Fibroblast of lung (primary cell): ENCODE results near the gene PAPOLB.

Source experiments
- CTCF ChIP-seq, 2 donors: IDR thresholded peaks in 1 of 2; conservative IDR thresholded peaks in 1 of 2; 1 replicate in 1 of 2; 2 replicates in 1 of 2; pipeline ENCODE4 v1.5.1; 2011 to 2012; ENCODE audit warnings: low read length in 2 of 2, control low read depth in 1 of 2, inconsistent platforms in 1 of 2, low read depth in 1 of 2, mild to moderate bottlenecking in 1 of 2
- EZH2 ChIP-seq: IDR thresholded peaks from 2 replicates; pipeline ENCODE4 v1.5.1; 2012; ENCODE audit warnings: low read length, control low read depth, mild to moderate bottlenecking; ENCODE audit errors: missing control alignments

DNA sequence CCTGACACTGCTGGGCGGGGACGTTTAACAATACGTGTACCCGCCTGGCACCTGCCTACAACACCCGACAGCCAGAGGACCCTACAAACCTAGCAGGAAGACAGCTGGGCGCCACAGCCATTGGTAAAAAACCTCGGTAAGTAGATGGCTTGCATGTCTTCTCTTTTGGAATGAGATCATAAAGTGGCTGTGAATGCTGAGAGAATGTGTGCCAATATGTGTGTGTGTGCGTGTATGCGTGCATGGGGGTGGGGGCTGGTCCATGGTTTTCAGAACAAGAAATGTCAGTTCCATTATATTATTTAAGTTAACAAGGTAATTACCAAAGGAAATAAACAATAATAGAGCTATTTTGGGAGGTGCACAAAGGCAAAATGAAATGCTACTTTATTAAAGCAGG is 39.2 kb downstream of the PAPOLB start:
- TF ChIP-seq EZH2: no peak
- TF ChIP-seq CTCF (conservative IDR thresholded peaks at IDR 0.05 in 1 of 2, IDR thresholded peaks at IDR 0.05 in 1 of 2; ENCODE audit: low read depth in 1 of 2, low read length in 2 of 2): no peak
